ENCODE data around the gene TBC1D17. TPM values are rescaled to one million over a fixed set of nuclear protein-coding genes. Genes with fewer than 3 reads are reported as not detected.

TBC1D17 gene
- total RNA-seq, 6 experiments from 2014 or later: 12.6 to 38.1 (median 27.8) TPM

GRCh38 chr19:49910179-49910578 lies 32.7 kb downstream of the TBC1D17 start:
- intact Hi-C loops (cut with DNase I): no loop called here
- Histone ChIP-seq H3K4me3 (no peak overlapping the region), H3K27ac (no peak overlapping the region), H3K9me3 (no peaks in the 10 kb centered on the region), H3K27me3 (no peaks in the 10 kb centered on the region), H3K4me1 (peaks cover 0 to 14% (median 6%) of the 10 kb centered on the region in 4 donors), H3K36me3 (peaks cover 0 to 21% (median 5%) of the 10 kb centered on the region in 4 donors)
- ATAC-seq (peak in 2 of 4 donors; percentile 5 to 9), DNase-seq (no peak)
- WGBS (ENCODE audit: insufficient coverage, low coverage, low lambda C conversion rate, missing lambda C conversion rate): 100% methylated on average over 1 of the region's 5 CpGs
- no peak for TF ChIP-seq CTCF (IDR thresholded peaks at IDR 0.05)
- no peak for TF ChIP-seq POLR2A (IDR thresholded peaks at IDR 0.05)

- no peak overlapping the region for H3K27ac ChIP-seq
- intact Hi-C loops (cut with DNase I): no loop called here
- no peak for TF ChIP-seq CTCF (IDR thresholded peaks at IDR 0.05)
- no peak for TF ChIP-seq POLR2A (IDR thresholded peaks at IDR 0.05)
- no peak overlapping the region for H3K4me3 ChIP-seq
- H3K9me3 ChIP-seq: no peaks in the 10 kb centered on the region
- no peaks in the 10 kb centered on the region for H3K27me3 ChIP-seq
- ATAC-seq (peak; percentile 5 to 77 (median 34)), DNase-seq (no peak)
- 55% methylated on average over 8 of the region's 9 CpGs for WGBS (ENCODE audit: insufficient coverage, low coverage, low lambda C conversion rate, missing lambda C conversion rate)
- peaks cover 0 to 17% (median 8%) of the 10 kb centered on the region in 4 donors for H3K4me1 ChIP-seq
- H3K36me3 ChIP-seq: peaks cover 0 to 21% (median 5%) of the 10 kb centered on the region in 4 donors
Measured at GRCh38 chr19:49911381-49912145, 34.1 kb downstream of the TBC1D17 start.

- DNase-seq (no peak), ATAC-seq (no peak)
- H3K27ac ChIP-seq: no peak overlapping the region
- intact Hi-C loops (cut with DNase I): no loop called here
- no peak for TF ChIP-seq POLR2A (IDR thresholded peaks at IDR 0.05)
- TF ChIP-seq CTCF (IDR thresholded peaks at IDR 0.05): peak in 1 of 4 donors; percentile 11
- no peaks in the 10 kb centered on the region for H3K9me3 ChIP-seq
- H3K36me3 ChIP-seq: peaks cover 0 to 15% (median 2%) of the 10 kb centered on the region in 4 donors
- 69% methylated on average over 10 of the region's 21 CpGs for WGBS (ENCODE audit: insufficient coverage, low coverage, low lambda C conversion rate, missing lambda C conversion rate)
- H3K27me3 ChIP-seq: no peaks in the 10 kb centered on the region
- no peak overlapping the region for H3K4me3 ChIP-seq
- peaks cover 0 to 28% (median 10%) of the 10 kb centered on the region in 4 donors for H3K4me1 ChIP-seq
Measured at GRCh38 chr19:49912965-49913685, 35.6 kb downstream of the TBC1D17 start.

GRCh38 chr19:49913720-49914119 lies 36.2 kb downstream of the TBC1D17 start:
- Histone ChIP-seq H3K27ac (no peak overlapping the region), H3K4me1 (peaks cover 0 to 29% (median 11%) of the 10 kb centered on the region in 4 donors), H3K9me3 (no peaks in the 10 kb centered on the region), H3K27me3 (no peaks in the 10 kb centered on the region), H3K4me3 (no peak overlapping the region), H3K36me3 (peaks cover 0 to 10% (median 0%) of the 10 kb centered on the region in 4 donors)
- intact Hi-C loops (cut with DNase I): no loop called here
- ATAC-seq (no peak), DNase-seq (no peak)
- TF ChIP-seq POLR2A (IDR thresholded peaks at IDR 0.05) (no peak), CTCF (IDR thresholded peaks at IDR 0.05) (no peak)
- WGBS (ENCODE audit: insufficient coverage, low coverage, low lambda C conversion rate, missing lambda C conversion rate): 94% methylated on average over 10 of the region's 10 CpGs
